Cardiac muscle cell (in vitro differentiated cells and primary cell): ENCODE data around the gene TMEM255B. TPM values are rescaled to one million over a fixed set of nuclear protein-coding genes. Genes with fewer than 3 reads are reported as not detected.

Experiments
- DNase-seq, 2 donors: peaks; one replicate each; pipeline versions ENCODE4 v3.0.0 to v3.0.0-alpha.2; 2010 to 2017; ENCODE audit warnings: low read depth in 1 of 2, low spot score in 1 of 2
- H3K27ac ChIP-seq: fragments of 200-600 bp; sonication (generic); 2 replicates; pipeline ENCODE4 v1.5.1; 2016
- H3K27me3 ChIP-seq: fragments of 200-600 bp; sonication (generic); 2 replicates; pipeline ENCODE4 v1.6.0; 2016; ENCODE audit warnings: control low read depth
- H3K36me3 ChIP-seq: fragments of 200-600 bp; sonication (generic); 2 replicates; pipeline ENCODE4 v1.5.1; 2016; ENCODE audit warnings: control low read depth
- H3K4me1 ChIP-seq: fragments of 200-600 bp; sonication (generic); 2 replicates; pipeline ENCODE4 v1.8.1; 2017; ENCODE audit warnings: low read depth, mild to moderate bottlenecking, mixed run types
- H3K4me3 ChIP-seq: fragments of 200-600 bp; sonication (generic); 2 replicates; pipeline ENCODE4 v1.5.1; 2016; ENCODE audit warnings: mild to moderate bottlenecking
- H3K9me3 ChIP-seq: fragments of 200-600 bp; sonication (generic); 2 replicates; pipeline ENCODE4 v1.5.1; 2017; ENCODE audit warnings: low read depth, mild to moderate bottlenecking, control low read depth
- CTCF ChIP-seq: IDR thresholded peaks from 2 replicates; pipeline ENCODE4 v1.5.1; 2012; ENCODE audit warnings: low read depth, mild to moderate bottlenecking, low read length
- polyA plus RNA-seq: library from polyadenylated mRNA; unstranded; fragments of >200 nt; fragmentation: Nextera tagmentation; extraction: Ambion mirVana; gene quantifications from 2 replicates; pipeline ENCODE4 v1.2.1, GENCODE V29; 2016
- total RNA-seq: library from RNA; depleted of rRNA; stranded (reverse); fragments of >200 nt; gene quantifications from 2 replicates; pipeline ENCODE4 v1.2.3, GENCODE V29; 2016

TMEM255B gene
- total and polyA plus RNA-seq, 2 experiments from 2014 or later: 0.17 TPM; not detected in 1

GRCh38 chr13:113849546-113849945 lies 90.5 kb downstream of the TMEM255B start:
- no peak for DNase-seq
- Histone ChIP-seq H3K4me1 (peaks cover under 1% of the 10 kb centered on the region), H3K36me3 (no peaks in the 10 kb centered on the region), H3K27me3 (no peaks in the 10 kb centered on the region), H3K4me3 (no peak overlapping the region), H3K9me3 (no peaks in the 10 kb centered on the region), H3K27ac (no peak overlapping the region)
- no peak for TF ChIP-seq CTCF

- no peak overlapping the region for H3K4me3 ChIP-seq
- H3K36me3 ChIP-seq: no peaks in the 10 kb centered on the region
- no peak for DNase-seq
- H3K27me3 ChIP-seq: no peaks in the 10 kb centered on the region
- H3K9me3 ChIP-seq: no peaks in the 10 kb centered on the region
- H3K4me1 ChIP-seq: no peaks in the 10 kb centered on the region
- H3K27ac ChIP-seq: no peak overlapping the region
- no peak for TF ChIP-seq CTCF
These were observed 91.1 kb downstream of the TMEM255B start for GRCh38 chr13:113849981-113850721.

- Histone ChIP-seq H3K4me3 (no peak overlapping the region), H3K36me3 (no peaks in the 10 kb centered on the region), H3K4me1 (no peaks in the 10 kb centered on the region), H3K27ac (no peak overlapping the region), H3K27me3 (no peaks in the 10 kb centered on the region), H3K9me3 (no peaks in the 10 kb centered on the region)
- no peak for TF ChIP-seq CTCF
- no peak for DNase-seq
These were observed 91.9 kb downstream of the TMEM255B start for GRCh38 chr13:113850722-113851479.

GRCh38 chr13:113851480-113851803 lies 92.4 kb downstream of the TMEM255B start:
- H3K36me3 ChIP-seq: no peaks in the 10 kb centered on the region
- TF ChIP-seq CTCF: no peak
- no peaks in the 10 kb centered on the region for H3K4me1 ChIP-seq
- no peak overlapping the region for H3K27ac ChIP-seq
- no peaks in the 10 kb centered on the region for H3K9me3 ChIP-seq
- DNase-seq: no peak
- no peak overlapping the region for H3K4me3 ChIP-seq
- no peaks in the 10 kb centered on the region for H3K27me3 ChIP-seq

GRCh38 chr13:113851826-113852535 lies 93.0 kb downstream of the TMEM255B start:
- Histone ChIP-seq H3K27ac (no peak overlapping the region), H3K36me3 (no peaks in the 10 kb centered on the region), H3K9me3 (no peaks in the 10 kb centered on the region), H3K4me1 (no peaks in the 10 kb centered on the region), H3K4me3 (no peak overlapping the region), H3K27me3 (no peaks in the 10 kb centered on the region)
- no peak for TF ChIP-seq CTCF
- DNase-seq: no peak
